Measurements from ENCODE around the gene LRP1B.

The LRP1B gene

GRCh38 chr2:141458351-141458750 is 672.5 kb downstream of the LRP1B start:
- TF ChIP-seq CTCF (IDR thresholded peaks at IDR 0.05) = no peak
- TF ChIP-seq ZFX (IDR thresholded peaks at IDR 0.05; ENCODE audit: borderline replicate concordance) = no peak
- H3K27ac ChIP-seq = no peak overlapping the region

GRCh38 chr2:141455877-141456276 is 674.9 kb downstream of the LRP1B start:
- TF ChIP-seq ZFX (IDR thresholded peaks at IDR 0.05; ENCODE audit: borderline replicate concordance) (no peak), CTCF (IDR thresholded peaks at IDR 0.05) (no peak)
- H3K27ac ChIP-seq = no peak overlapping the region

- TF ChIP-seq CTCF (IDR thresholded peaks at IDR 0.05) (no peak), ZFX (IDR thresholded peaks at IDR 0.05; ENCODE audit: borderline replicate concordance) (no peak)
- H3K27ac ChIP-seq = no peak overlapping the region
These were observed 675.5 kb downstream of the LRP1B start for GRCh38 chr2:141455211-141455826.

- no peak overlapping the region for H3K27ac ChIP-seq
- TF ChIP-seq CTCF (IDR thresholded peaks at IDR 0.05) (no peak), ZFX (IDR thresholded peaks at IDR 0.05; ENCODE audit: borderline replicate concordance) (no peak)
These were observed 690.7 kb downstream of the LRP1B start for GRCh38 chr2:141440072-141440635.

- H3K27ac ChIP-seq = no peak overlapping the region
- TF ChIP-seq CTCF (IDR thresholded peaks at IDR 0.05) = no peak
- TF ChIP-seq ZFX (IDR thresholded peaks at IDR 0.05; ENCODE audit: borderline replicate concordance) = no peak
These were observed 691.3 kb downstream of the LRP1B start for GRCh38 chr2:141439524-141439923.

GRCh38 chr2:141438536-141438935 is 692.3 kb downstream of the LRP1B start:
- TF ChIP-seq ZFX (IDR thresholded peaks at IDR 0.05; ENCODE audit: borderline replicate concordance) = no peak
- no peak for TF ChIP-seq CTCF (IDR thresholded peaks at IDR 0.05)
- no peak overlapping the region for H3K27ac ChIP-seq

GRCh38 chr2:141437521-141437920 is 693.3 kb downstream of the LRP1B start:
- no peak overlapping the region for H3K27ac ChIP-seq
- TF ChIP-seq ZFX (IDR thresholded peaks at IDR 0.05; ENCODE audit: borderline replicate concordance) (no peak), CTCF (IDR thresholded peaks at IDR 0.05) (no peak)
